Pancreas (tissue), 10 donors: ENCODE data around the gene IER5. TPM values are rescaled to one million over a fixed set of nuclear protein-coding genes. Genes with fewer than 3 reads are reported as not detected.

ENCODE experiments used
- ATAC-seq, 4 donors: fragments of 200-7000 bp; cut with Tn5 transposase; one replicate each; pipeline versions ENCODE4 v1.8.0 to v1.9.1; 2020; ENCODE audit warnings: mild to moderate bottlenecking in 4 of 4, moderate library complexity in 4 of 4
- DNase-seq, 6 donors: peaks; one replicate each; pipeline ENCODE4 v3.0.0-alpha.2; 2020
- FAIRE-seq: peaks from 2 replicates; lab custom pipeline; 2012; peaks lifted over from hg19 to GRCh38; lab: Jason Lieb, UNC
- H3K27ac ChIP-seq, 4 donors: fragments of 200-600 bp; sonication (generic); 1 replicate in 3 of 4; 2 replicates in 1 of 4; pipeline versions ENCODE4 v1.5.0 to v1.8.0; 2020
- H3K27me3 ChIP-seq, 4 donors: fragments of 200-600 bp; one replicate each; pipeline ENCODE4 v1.8.0; 2021
- H3K36me3 ChIP-seq, 3 donors: fragments of 200-600 bp; sonication (generic) in 1 of 3; one replicate each; pipeline versions ENCODE4 v1.5.0 to v1.8.0; 2020 to 2021
- H3K4me1 ChIP-seq, 3 donors: fragments of 200-600 bp; one replicate each; pipeline ENCODE4 v1.8.0; 2021
- H3K4me3 ChIP-seq, 4 donors: fragments of 200-600 bp; sonication (generic) in 2 of 4; one replicate each; pipeline versions ENCODE4 v1.5.0 to v1.8.0; 2020 to 2021
- H3K9me3 ChIP-seq, 4 donors: fragments of 200-600 bp; one replicate each; pipeline ENCODE4 v1.8.0; 2021
- CTCF ChIP-seq, 4 donors: fragments of 200-600 bp; sonication (generic) in 3 of 4; IDR thresholded peaks; one replicate each; pipeline versions ENCODE4 v1.5.0 to v1.8.0; 2021; ENCODE audit warnings: antibody characterized with exemption in 4 of 4
- WGBS, 2 donors: extraction: QIAGEN DNeasy Blood & Tissue Kit; methylation state at CpG; one replicate each; pipeline ENCODE4 v1.1.7; 2013; 5-methylcytosine and 5-hydroxymethylcytosine counted together
- intact Hi-C, 3 donors: fragments of 100-400 bp; cut with DNase I; formaldehyde crosslinking; loops; one replicate each; pipeline versions ENCODE4 v1.11.1 to v1.14.2; 2022
- polyA plus RNA-seq, 2 donors: library from polyadenylated mRNA; stranded (reverse); fragments of 200-250 nt; gene quantifications; one replicate each; pipeline ENCODE4 v1.2.3, GENCODE V29; 2013
- total RNA-seq, 6 donors: library from RNA; stranded (reverse); fragmentation: NEBNext Ultra II Directional in 4 of 6; extraction: Animal tissue kit (Norgen Biotek cat#: 25700) in 4 of 6; gene quantifications; one replicate each; pipeline versions ENCODE4 v1.2.1 to v1.2.4, GENCODE V29; 2021 to 2023
- donor health status: healthy with polysubstance abuse.
- donor health status: DM: no; HTN: no; CAD: no; lungs with moderate emphysema.
- donor health status: DM: no; HTN: no; CAD: no.
- donor health status: control.
- donor health status: control.
- donor health status: Bipolar disorder and iron deficiency.
- donor health status: DM: yes; HTN: yes; CAD: no.
- donor health status: DM: no; HTN: no; CAD: no.
- donor health status: DM: no; HTN: no; CAD: no.
- donor health status: DM: yes; HTN: yes; CAD: no.

The IER5 gene
- total and polyA plus RNA-seq, 8 donors = 2.3 to 6.8 (median 3.3) TPM

- no peak for FAIRE-seq
- no peak for TF ChIP-seq CTCF (IDR thresholded peaks at IDR 0.05)
Observed at GRCh38 chr1:181064011-181064623, 24.4 kb upstream of the IER5 start.

DNA sequence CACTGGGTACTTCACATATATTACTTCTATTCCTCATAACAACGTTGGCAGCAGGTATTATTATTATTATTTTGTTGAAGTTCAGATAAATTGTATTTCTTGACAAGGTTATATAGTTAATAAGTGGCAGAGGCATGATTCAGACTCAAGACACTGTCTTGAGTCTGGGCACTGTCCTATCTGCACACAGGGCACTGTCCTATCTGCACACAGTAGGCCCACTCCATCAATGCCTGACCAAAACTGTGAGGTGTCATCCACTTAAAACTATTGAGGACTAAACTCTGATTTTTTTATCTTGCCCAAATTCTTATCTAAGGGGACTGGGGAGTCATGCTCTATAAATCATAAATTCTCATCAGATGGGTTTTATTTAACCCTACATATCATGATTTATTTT lies 23.8 kb upstream of the IER5 start:
- no peak for FAIRE-seq
- 30 to 42% methylated on average over 1 of the region's 1 CpG for WGBS, 2 donors

More at GRCh38 chr1:181064011-181064623, 24.4 kb upstream of the IER5 start:
- H3K9me3 ChIP-seq = no peaks in the 10 kb centered on the region
- H3K4me1 ChIP-seq = no peaks in the 10 kb centered on the region
- no peaks in the 10 kb centered on the region for H3K27me3 ChIP-seq
- DNase-seq (no peak), ATAC-seq (no peak)
- H3K36me3 ChIP-seq = no peaks in the 10 kb centered on the region
- no peak overlapping the region for H3K4me3 ChIP-seq
- 52 to 53% methylated on average over 6 of the region's 6 CpGs for WGBS, 2 donors
- intact Hi-C loops = no loop called here
- H3K27ac ChIP-seq = no peak overlapping the region

DNA sequence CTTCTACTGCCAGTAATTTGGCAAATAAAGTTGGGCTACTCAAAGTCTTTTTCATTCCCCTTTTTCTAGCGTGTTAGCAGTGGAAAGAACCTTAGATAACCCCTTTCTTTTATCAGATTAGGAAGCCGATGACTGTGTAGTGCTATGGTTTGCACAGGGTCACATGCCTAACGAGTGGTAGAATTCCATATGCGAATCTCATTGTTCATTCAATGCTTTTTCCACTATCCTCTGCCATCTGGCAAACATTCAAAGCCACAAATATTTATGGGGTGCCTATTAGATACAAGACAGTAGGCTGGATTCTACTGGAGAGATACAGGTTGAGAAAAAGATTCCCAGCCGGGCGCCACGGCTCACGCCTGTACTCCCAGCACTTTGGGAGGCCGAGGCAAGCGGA lies 14.9 kb upstream of the IER5 start:
- 64 to 65% methylated on average over 10 of the region's 10 CpGs for WGBS, 2 donors
- peak in 1 of 4 donors; percentile 50 for ATAC-seq
- Histone ChIP-seq H3K27me3 (no peaks in the 10 kb centered on the region), H3K4me1 (no peaks in the 10 kb centered on the region), H3K36me3 (no peaks in the 10 kb centered on the region), H3K4me3 (no peak overlapping the region), H3K27ac (no peak overlapping the region), H3K9me3 (no peaks in the 10 kb centered on the region)
- no peak for TF ChIP-seq CTCF (IDR thresholded peaks at IDR 0.05)
- FAIRE-seq = no peak
- no peak for DNase-seq
- intact Hi-C loops = no loop called here

More for the DNA sequence above, 23.8 kb upstream of the IER5 start:
- Histone ChIP-seq H3K9me3 (no peaks in the 10 kb centered on the region), H3K27me3 (no peaks in the 10 kb centered on the region), H3K27ac (no peak overlapping the region), H3K4me3 (no peak overlapping the region), H3K4me1 (no peaks in the 10 kb centered on the region), H3K36me3 (no peaks in the 10 kb centered on the region)
- no peak for TF ChIP-seq CTCF (IDR thresholded peaks at IDR 0.05)
- ATAC-seq (no peak), DNase-seq (no peak)
- intact Hi-C loops = no loop called here

DNA sequence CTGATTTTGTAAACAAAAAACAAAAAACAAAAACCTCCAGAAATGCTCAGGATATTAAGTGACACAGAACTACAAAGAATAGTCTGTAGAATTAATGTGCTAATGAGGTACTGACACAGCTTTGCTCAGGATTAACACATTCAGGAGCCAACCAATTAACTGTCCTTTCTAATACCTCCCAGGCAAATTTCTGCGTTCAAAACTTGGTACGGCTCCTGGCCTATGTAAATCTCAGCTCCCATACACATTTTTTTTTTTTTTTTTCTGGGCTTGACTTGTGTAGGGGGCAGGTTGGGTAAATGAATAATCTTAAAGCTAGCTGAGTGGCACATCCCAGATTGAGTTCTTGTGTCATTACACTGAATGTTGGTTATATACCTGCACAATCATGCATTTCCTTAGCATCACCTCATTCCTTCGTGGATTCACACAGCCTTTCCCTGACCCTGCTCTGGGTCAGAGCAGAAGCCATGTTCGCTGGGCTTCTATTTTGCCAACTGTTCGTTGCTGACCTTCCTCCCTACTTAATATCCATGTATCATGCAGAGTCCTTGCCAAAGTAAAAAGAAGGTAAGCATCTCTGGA lies 12.6 kb upstream of the IER5 start:
- intact Hi-C loops = no loop called here
- FAIRE-seq = no peak
- WGBS, 2 donors = 59 to 62% methylated on average over 5 of the region's 5 CpGs

More for the DNA sequence above, 12.6 kb upstream of the IER5 start:
- no peaks in the 10 kb centered on the region for H3K4me1 ChIP-seq
- ATAC-seq = no peak
- no peak for DNase-seq
- H3K36me3 ChIP-seq = no peaks in the 10 kb centered on the region
- TF ChIP-seq CTCF (IDR thresholded peaks at IDR 0.05) = no peak
- no peak overlapping the region for H3K27ac ChIP-seq
- H3K9me3 ChIP-seq = no peaks in the 10 kb centered on the region
- no peak overlapping the region for H3K4me3 ChIP-seq
- H3K27me3 ChIP-seq = no peaks in the 10 kb centered on the region
